IPS-18a (cell line): ENCODE data around the gene SDHC.
"Not testable (repeated sequence)": the region's sequence is repeated elsewhere in the genome, so short reads cannot be mapped to it uniquely, and the experiment has no call there.

Source experiments
- H3K27ac ChIP-seq: one replicate; pipeline ENCODE4 v1.5.1; 2013; ENCODE audit warnings: low read length
- H3K27me3 ChIP-seq: one replicate; pipeline ENCODE4 v1.6.1; 2013; ENCODE audit warnings: mild to moderate bottlenecking, low read length; ENCODE audit not compliant: control insufficient read depth, insufficient read depth
- H3K36me3 ChIP-seq: one replicate; pipeline ENCODE4 v1.6.1; 2013; ENCODE audit warnings: low read depth, low read length; ENCODE audit not compliant: control insufficient read depth
- H3K4me1 ChIP-seq: one replicate; pipeline ENCODE4 v1.6.1; 2013; ENCODE audit warnings: low read depth, low read length; ENCODE audit not compliant: control insufficient read depth
- H3K4me3 ChIP-seq: one replicate; pipeline ENCODE4 v1.5.1; 2013; ENCODE audit warnings: low read length
- H3K9ac ChIP-seq: one replicate; pipeline ENCODE4 v1.6.1; 2013; ENCODE audit warnings: mild to moderate bottlenecking, low read length, moderate library complexity
- H3K9me3 ChIP-seq: one replicate; pipeline ENCODE4 v1.6.1; 2013; ENCODE audit warnings: low read depth, low read length; ENCODE audit not compliant: control insufficient read depth

SDHC gene

DNA sequence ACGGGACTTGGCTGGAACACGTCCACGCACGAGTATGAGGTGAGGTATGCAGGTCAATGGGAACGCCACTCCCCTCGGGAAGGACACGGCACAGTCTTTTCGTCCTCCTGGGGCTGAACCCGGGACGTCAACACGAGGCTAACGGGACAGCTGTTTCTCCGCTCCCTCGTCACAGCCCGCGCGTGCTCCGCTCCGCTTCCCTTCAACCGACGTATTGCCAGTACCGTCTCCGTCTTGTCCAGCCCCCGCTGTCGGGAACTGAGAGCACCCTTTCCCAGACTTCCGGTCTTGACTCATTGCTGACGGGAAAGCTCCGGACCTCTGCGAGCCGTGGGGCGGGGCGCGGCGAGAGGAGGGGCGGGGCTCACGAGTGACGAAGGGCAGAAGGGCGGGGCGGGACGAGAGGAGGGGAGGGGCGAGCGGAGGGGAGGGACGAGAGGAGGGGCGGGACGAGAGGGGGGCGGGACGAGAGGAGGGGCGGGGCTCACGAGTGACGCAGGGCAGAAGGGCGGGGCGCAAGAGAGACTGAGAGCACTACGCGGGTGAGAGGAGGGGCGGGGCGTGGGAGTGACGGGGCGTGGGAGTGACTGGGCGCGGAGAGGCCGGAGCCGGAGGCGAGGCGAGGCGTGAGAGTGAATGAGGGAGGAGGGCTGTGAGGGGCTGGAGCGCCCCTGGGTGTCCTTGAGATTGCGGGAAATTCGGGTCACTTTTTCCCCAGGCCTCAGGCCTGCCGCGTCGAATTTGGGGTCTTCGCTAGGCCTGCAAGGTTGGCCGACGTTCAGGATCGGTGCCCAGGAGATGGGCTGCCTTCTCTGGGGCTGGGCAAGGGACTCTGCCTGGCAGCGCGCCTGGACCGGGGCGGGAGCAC lies 75.7 kb downstream of the SDHC start:
- Histone ChIP-seq H3K27me3 (peaks cover 8% of the 10 kb centered on the region), H3K27ac (no peak overlapping the region), H3K36me3 (no peaks in the 10 kb centered on the region), H3K9me3 (no peaks in the 10 kb centered on the region), H3K4me3 (peak overlapping the region; percentile 89), H3K4me1 (no peaks in the 10 kb centered on the region), H3K9ac (peak overlapping the region; percentile 52)

DNA sequence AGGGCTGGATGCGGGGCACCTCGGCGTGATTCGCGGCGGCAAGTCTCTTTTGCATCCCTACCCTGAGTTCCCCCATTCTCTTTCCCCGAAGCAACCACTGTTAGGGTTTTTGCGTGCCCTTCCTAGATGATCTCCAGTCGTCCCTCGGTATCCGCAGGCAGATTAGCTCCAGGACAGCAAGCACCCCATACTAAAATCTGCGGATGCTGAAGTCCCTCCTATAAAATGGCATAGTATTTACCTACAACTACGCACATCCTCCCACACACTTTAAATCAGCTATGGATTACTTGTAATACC lies 76.3 kb downstream of the SDHC start:
- H3K27ac ChIP-seq, result no peak overlapping the region

DNA sequence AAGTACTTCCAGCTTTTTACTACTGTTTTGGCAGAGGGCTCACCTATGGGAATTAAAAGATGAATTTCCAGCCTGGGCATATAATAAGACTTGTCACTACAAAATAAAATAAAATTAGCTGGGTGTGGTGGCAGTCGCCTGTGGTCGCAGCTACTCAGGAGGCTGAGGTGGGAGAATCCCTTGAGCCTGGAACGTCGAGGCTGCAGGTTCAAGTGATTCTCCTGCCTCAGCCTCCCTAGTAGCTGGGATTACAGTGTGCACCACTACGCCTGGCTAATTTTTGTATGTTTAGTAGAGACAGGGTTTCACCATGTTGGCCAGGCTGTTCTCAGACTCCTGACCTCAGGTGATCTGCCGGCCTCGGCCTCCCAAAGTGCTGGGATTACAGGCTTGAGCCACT lies 77.0 kb downstream of the SDHC start:
- not testable (repeated sequence) for H3K36me3 ChIP-seq, H3K9me3 ChIP-seq, H3K27me3 ChIP-seq, H3K27ac ChIP-seq, H3K4me1 ChIP-seq, H3K9ac ChIP-seq
- peak overlapping the region; percentile 89 for H3K4me3 ChIP-seq

More for the DNA sequence above, 76.3 kb downstream of the SDHC start:
- H3K36me3 ChIP-seq, result no peaks in the 10 kb centered on the region
- peak overlapping the region; percentile 89 for H3K4me3 ChIP-seq
- no peaks in the 10 kb centered on the region for H3K4me1 ChIP-seq
- no peaks in the 10 kb centered on the region for H3K9me3 ChIP-seq
- peaks cover 8% of the 10 kb centered on the region for H3K27me3 ChIP-seq
- peak overlapping the region; percentile 52 for H3K9ac ChIP-seq

DNA sequence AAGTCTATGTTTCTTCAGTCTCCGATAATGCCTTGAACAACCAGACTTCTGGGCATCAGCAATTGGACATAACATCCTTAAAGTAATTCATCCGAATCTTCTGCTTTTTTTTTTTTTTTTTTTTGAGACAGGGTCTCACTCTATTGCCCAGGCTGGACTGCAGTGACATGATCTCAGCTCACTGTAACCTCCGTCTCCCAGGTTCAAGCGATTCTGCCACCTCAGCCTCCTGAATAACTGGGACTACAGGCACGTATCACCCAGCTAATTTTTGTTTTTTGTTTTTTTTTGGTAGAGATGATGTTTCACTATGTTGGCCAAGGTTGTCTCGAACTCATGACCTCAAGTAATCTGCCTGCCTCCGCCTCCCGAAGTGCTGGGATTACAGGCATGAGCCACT lies 77.4 kb downstream of the SDHC start:
- Histone ChIP-seq H3K9me3 (no peaks in the 10 kb centered on the region), H3K9ac (no peak overlapping the region), H3K27ac (no peak overlapping the region), H3K4me3 (no peak overlapping the region), H3K4me1 (no peaks in the 10 kb centered on the region), H3K36me3 (no peaks in the 10 kb centered on the region), H3K27me3 (peaks cover 8% of the 10 kb centered on the region)

DNA sequence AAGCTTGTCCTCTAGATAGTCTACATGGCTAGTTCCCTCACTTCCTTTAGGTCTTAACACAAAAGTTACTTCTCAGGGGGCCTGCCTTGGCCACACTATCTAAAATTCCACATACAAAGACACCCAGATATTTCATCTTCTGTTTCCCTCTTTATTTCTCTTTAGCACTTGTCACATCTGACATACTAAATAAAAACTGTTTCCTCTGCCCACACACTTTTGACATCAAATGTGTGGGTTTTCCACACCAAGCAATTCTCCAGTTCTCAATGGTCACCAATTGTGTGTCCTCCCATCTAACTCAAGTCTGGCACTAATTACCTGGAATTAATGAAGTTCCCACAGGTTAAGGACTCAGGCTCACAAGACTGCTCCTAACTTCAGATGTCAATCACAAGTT lies 79.0 kb downstream of the SDHC start:
- H3K4me3 ChIP-seq, result no peak overlapping the region
- no peaks in the 10 kb centered on the region for H3K9me3 ChIP-seq
- no peak overlapping the region for H3K27ac ChIP-seq
- H3K4me1 ChIP-seq, result no peaks in the 10 kb centered on the region
- peaks cover 8% of the 10 kb centered on the region for H3K27me3 ChIP-seq
- no peak overlapping the region for H3K9ac ChIP-seq
- no peaks in the 10 kb centered on the region for H3K36me3 ChIP-seq

DNA sequence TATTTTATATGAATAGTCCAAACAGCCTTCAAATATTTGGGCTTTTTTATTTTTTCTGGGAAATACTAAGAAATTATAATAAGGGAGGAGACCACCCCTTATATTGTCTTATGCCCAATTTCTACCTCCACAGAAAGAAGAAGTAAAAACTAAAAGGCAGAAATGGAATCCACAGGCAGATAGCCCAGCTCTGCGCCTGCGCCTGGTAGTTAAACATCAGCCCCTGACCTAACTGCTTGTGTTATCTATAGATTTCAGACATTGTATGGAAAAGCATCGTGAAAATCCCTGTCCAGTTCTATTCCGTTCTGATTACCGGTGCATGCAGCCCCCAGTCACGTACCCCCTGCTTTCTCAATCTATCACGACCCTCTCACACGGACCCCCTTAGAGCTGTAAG lies 82.9 kb downstream of the SDHC start:
- H3K4me1 ChIP-seq, H3K36me3 ChIP-seq, H3K27ac ChIP-seq, H3K9me3 ChIP-seq, H3K4me3 ChIP-seq, H3K9ac ChIP-seq, H3K27me3 ChIP-seq: not testable (repeated sequence)

DNA sequence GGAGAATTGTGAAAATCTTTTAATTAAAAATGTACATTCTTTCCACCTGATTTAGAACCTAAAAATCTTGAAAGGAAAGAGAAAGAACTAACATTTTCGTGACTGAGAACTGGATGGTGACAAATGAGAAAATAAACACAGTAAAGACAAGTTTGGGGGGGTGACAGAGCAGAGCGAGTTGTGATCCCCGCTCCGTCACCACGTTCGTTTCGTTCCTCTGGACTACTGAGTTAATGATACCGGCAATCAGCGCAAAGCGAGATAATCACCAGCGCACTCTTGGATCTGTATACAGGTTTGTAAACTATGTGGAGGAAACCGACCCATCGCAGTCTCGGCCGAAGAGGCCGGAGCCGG lies 84.7 kb downstream of the SDHC start:
- Histone ChIP-seq H3K27me3 (peaks cover 5% of the 10 kb centered on the region), H3K9ac (peak overlapping the region; percentile 82), H3K36me3 (no peaks in the 10 kb centered on the region), H3K4me3 (peak overlapping the region; percentile 100), H3K4me1 (peaks cover 4% of the 10 kb centered on the region), H3K27ac (peak overlapping the region; percentile 96), H3K9me3 (no peaks in the 10 kb centered on the region)

DNA sequence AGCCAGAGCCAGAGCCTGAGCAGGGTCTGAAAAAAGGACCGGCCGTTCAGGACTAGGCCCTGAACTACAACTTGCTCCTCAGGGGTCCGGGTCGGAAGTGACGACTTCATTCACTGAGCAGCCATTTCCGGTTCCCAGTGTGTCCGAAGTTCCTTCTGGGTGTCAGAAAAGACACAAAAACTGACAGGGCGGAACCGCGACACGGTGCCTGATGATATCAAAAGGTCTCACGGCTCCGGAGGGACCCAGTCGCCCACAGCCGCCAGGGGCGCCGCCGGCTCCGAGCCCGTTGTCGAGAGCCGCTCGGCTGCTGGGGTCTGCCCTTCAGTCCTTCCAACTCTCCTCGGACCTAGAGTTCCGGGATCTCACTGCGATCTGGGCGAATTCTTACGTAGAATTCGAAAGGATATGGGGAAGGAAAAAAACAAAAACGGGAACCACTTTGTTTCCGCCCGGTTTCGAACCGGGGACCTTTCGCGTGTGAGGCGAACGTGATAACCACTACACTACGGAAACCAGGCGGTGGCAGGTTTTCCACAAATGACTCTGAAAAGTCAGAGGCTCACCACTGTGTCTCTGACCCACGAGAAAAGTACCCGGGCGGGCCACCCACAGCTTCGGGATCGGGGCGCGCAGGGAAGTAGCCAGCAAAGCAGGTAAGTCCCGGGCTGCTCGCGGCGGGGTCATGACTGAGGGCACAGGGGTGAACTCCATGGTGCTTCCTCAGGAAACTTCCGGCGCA lies 85.2 kb downstream of the SDHC start:
- peak overlapping the region; percentile 100 for H3K4me3 ChIP-seq
- peaks cover 5% of the 10 kb centered on the region for H3K27me3 ChIP-seq
- H3K4me1 ChIP-seq, result peaks cover 4% of the 10 kb centered on the region
- peak overlapping the region; percentile 82 for H3K9ac ChIP-seq
- peak overlapping the region; percentile 96 for H3K27ac ChIP-seq
- H3K9me3 ChIP-seq, result no peaks in the 10 kb centered on the region
- no peaks in the 10 kb centered on the region for H3K36me3 ChIP-seq

DNA sequence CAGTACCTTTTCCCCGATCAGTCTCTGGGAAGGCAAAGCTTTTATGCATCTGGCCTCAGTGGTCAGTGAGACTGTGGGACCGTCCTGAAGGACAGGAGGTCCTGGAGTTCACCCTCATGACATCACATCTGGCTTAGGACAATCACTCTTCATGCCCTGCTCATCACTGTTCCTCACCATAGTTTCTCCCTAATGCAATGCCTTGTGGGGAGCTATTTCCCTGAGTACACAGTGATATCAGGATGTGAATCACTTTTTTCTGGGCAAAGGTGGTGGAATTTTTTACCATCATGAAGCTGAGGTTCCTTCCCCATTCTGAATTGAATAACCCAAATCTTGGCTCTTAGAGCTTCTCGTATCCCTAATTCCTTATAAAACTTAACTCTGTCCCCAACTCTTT lies 88.3 kb downstream of the SDHC start:
- H3K27ac ChIP-seq, result no peak overlapping the region
- H3K36me3 ChIP-seq, result no peaks in the 10 kb centered on the region
- H3K4me1 ChIP-seq, result peaks cover 4% of the 10 kb centered on the region
- no peak overlapping the region for H3K9ac ChIP-seq
- no peaks in the 10 kb centered on the region for H3K9me3 ChIP-seq
- H3K27me3 ChIP-seq, result peaks cover 8% of the 10 kb centered on the region
- H3K4me3 ChIP-seq, result no peak overlapping the region

DNA sequence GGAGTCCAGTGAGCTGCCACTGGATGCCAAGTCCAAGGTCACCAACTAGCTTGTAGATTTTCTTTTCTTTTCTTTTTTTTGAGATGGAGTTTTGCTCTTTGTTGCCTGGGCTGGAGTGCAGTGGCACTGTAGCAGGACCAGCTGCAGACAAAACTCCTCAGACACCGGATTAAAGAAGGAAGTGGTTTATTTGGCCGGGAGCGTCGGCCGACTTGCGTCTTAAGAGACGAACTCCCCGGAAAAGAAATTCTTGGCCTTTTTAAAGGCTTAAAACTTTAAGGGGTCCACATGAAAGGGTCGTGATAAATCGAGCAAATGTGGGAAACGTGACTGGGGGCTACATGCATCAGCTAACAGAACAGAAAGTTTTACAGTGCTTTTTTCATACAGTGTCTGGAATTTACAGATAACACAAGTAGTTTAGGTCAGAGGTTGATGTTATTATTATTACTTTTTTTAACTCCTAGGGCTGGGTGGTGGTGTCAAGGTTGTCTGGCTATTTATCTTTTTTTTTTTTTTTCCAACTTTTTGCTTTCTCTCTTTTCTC lies 89.9 kb downstream of the SDHC start:
- Histone ChIP-seq H3K27ac (no peak overlapping the region), H3K9ac (no peak overlapping the region), H3K36me3 (no peaks in the 10 kb centered on the region), H3K27me3 (peaks cover 8% of the 10 kb centered on the region), H3K4me3 (no peak overlapping the region), H3K9me3 (no peaks in the 10 kb centered on the region), H3K4me1 (no peaks in the 10 kb centered on the region)

DNA sequence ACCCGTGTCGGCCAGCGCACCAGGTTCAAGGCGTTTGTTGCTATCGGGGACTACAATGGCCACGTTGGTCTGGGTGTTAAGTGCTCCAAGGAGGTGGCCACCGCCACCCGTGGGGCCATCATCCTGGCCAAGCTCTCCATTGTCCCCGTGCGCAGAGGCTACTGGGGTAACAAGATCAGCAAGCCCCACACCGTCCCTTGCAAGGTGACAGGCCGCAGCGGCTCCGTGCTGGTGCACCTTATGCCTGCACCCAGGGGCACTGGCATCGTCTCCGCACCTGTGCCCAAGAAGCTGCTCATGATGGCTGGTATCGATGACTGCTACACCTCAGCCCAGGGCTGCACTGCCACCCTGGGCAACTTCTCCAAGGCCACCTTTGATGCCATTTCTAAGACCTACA lies 92.4 kb downstream of the SDHC start:
- not testable (repeated sequence) for H3K9me3 ChIP-seq, H3K36me3 ChIP-seq, H3K4me3 ChIP-seq, H3K4me1 ChIP-seq, H3K27ac ChIP-seq, H3K27me3 ChIP-seq, H3K9ac ChIP-seq
